SK-N-SH treated with all-trans-retinoic acid at 6 μM for 48 hours (cell line): ENCODE results near the gene GBE1.
A peak's percentile ranks its signal among the peaks of the same experiment; 100 is the strongest.

Source experiments
- ATAC-seq: fragments of 200-7000 bp; cut with Tn5 transposase; 3 replicates; pipeline ENCODE4 v1.9.1; 2020; ENCODE audit warnings: mild to moderate bottlenecking, moderate library complexity
- ARNTL ChIP-seq: fragments of 450-650 bp; formaldehyde crosslinking; IDR thresholded peaks from 2 replicates; pipeline ENCODE4 v1.5.0; 2020; ENCODE audit warnings: low read depth, mild to moderate bottlenecking, moderate library complexity, borderline replicate concordance
- CREB5 ChIP-seq: fragments of 250-450 bp; sonication (Bioruptor Pico); IDR thresholded peaks from 2 replicates; pipeline ENCODE4 v1.5.1; 2020; ENCODE audit warnings: low read depth, mild to moderate bottlenecking, moderate library complexity
- CSDC2 ChIP-seq: fragments of 250-450 bp; sonication (Bioruptor Pico); IDR thresholded peaks from 2 replicates; pipeline ENCODE4 v1.5.0; 2020; ENCODE audit warnings: mild to moderate bottlenecking, moderate library complexity
- CSRNP3 ChIP-seq: fragments of 250-450 bp; sonication (Bioruptor Pico); IDR thresholded peaks from 2 replicates; pipeline ENCODE4 v1.5.1; 2021; ENCODE audit warnings: mild to moderate bottlenecking, moderate library complexity
- ESRRG ChIP-seq: fragments of 250-450 bp; sonication (Bioruptor Pico); IDR thresholded peaks from 2 replicates; pipeline ENCODE4 v1.6.1; 2021; ENCODE audit warnings: mild to moderate bottlenecking
- GLIS3 ChIP-seq: fragments of 250-450 bp; sonication (Bioruptor Pico); IDR thresholded peaks from 2 replicates; pipeline ENCODE4 v1.5.0; 2020; ENCODE audit warnings: mild to moderate bottlenecking, moderate library complexity
- ISL1 ChIP-seq: fragments of 250-450 bp; sonication (Bioruptor Pico); IDR thresholded peaks from 2 replicates; pipeline ENCODE4 v2.1.2; 2022; ENCODE audit warnings: mild to moderate bottlenecking, moderate library complexity
- OSR1 ChIP-seq: fragments of 250-450 bp; sonication (Bioruptor Pico); IDR thresholded peaks from 2 replicates; pipeline ENCODE4 v1.8.0; 2022; ENCODE audit warnings: moderate library complexity, mild to moderate bottlenecking, inconsistent platforms
- POU6F1 ChIP-seq: fragments of 250-450 bp; sonication (Bioruptor Pico); IDR thresholded peaks from 2 replicates; pipeline ENCODE4 v1.8.0; 2021; ENCODE audit warnings: low read depth, mild to moderate bottlenecking, moderate library complexity, borderline replicate concordance
- PPARA ChIP-seq: fragments of 250-450 bp; sonication (Bioruptor Pico); IDR thresholded peaks from 2 replicates; pipeline ENCODE4 v1.5.0; 2020; ENCODE audit warnings: mild to moderate bottlenecking, borderline replicate concordance
- RARB ChIP-seq: fragments of 250-450 bp; sonication (Bioruptor Pico); IDR thresholded peaks from 2 replicates; pipeline ENCODE4 v1.8.0; 2021; ENCODE audit warnings: mild to moderate bottlenecking, moderate library complexity
- SNAI2 ChIP-seq: fragments of 250-450 bp; sonication (Bioruptor Pico); IDR thresholded peaks from 2 replicates; pipeline ENCODE4 v1.5.0; 2020; ENCODE audit warnings: mild to moderate bottlenecking, moderate library complexity
- TCF4 ChIP-seq: fragments of 250-450 bp; sonication (Bioruptor Pico); IDR thresholded peaks from 2 replicates; pipeline ENCODE4 v1.8.0; 2021; ENCODE audit warnings: mild to moderate bottlenecking, moderate library complexity, borderline replicate concordance
- TOX ChIP-seq: fragments of 250-450 bp; sonication (Bioruptor Pico); IDR thresholded peaks from 2 replicates; pipeline ENCODE4 v1.8.0; 2021; ENCODE audit warnings: mild to moderate bottlenecking, moderate library complexity, borderline replicate concordance
- TSHZ2 ChIP-seq: fragments of 250-450 bp; sonication (Bioruptor Pico); IDR thresholded peaks from 2 replicates; pipeline ENCODE4 v1.5.0; 2020; ENCODE audit warnings: mild to moderate bottlenecking, moderate library complexity
- ZFP3 ChIP-seq: fragments of 250-450 bp; sonication (Bioruptor Pico); IDR thresholded peaks from 2 replicates; pipeline ENCODE4 v1.5.0; 2020; ENCODE audit warnings: mild to moderate bottlenecking, moderate library complexity
- ZNF565 ChIP-seq: fragments of 450-650 bp; formaldehyde crosslinking; conservative IDR thresholded peaks from 2 replicates; pipeline ENCODE4 v1.5.0; 2020; ENCODE audit warnings: low read depth, mild to moderate bottlenecking, moderate library complexity
- ZNF70 ChIP-seq: fragments of 450-650 bp; formaldehyde crosslinking; IDR thresholded peaks from 2 replicates; pipeline ENCODE4 v1.5.0; 2020; ENCODE audit warnings: mild to moderate bottlenecking, moderate library complexity
- ZNF8 ChIP-seq: fragments of 450-650 bp; formaldehyde crosslinking; IDR thresholded peaks from 2 replicates; pipeline ENCODE4 v1.5.0; 2020; ENCODE audit warnings: mild to moderate bottlenecking, moderate library complexity
- TF ChIP-seq, protein P1 (sequence below): fragments of 250-450 bp; sonication (Bioruptor Pico); IDR thresholded peaks from 2 replicates; pipeline ENCODE4 v1.8.0; 2020; ENCODE audit warnings: mild to moderate bottlenecking, moderate library complexity, borderline replicate concordance

Gene GBE1

GRCh38 chr3:81760924-81761903 lies at the start of gene GBE1:
TSS of gene GBE1 (minus strand) at chr3:81761645. CDS start at chr3:81761517, 128 bp downstream.
- 0 out of 2 replicates have a peak, but pooled peaks have one; percentile 68 for TF ChIP-seq GLIS3
- TF ChIP-seq OSR1 (CRISPR knock-in tag), result no peak
- peak; percentile 56; the same call in 1 of the 2 replicates for TF ChIP-seq CSRNP3 (CRISPR knock-in tag)
- peak; percentile 40; the same call in 1 of the 2 replicates for TF ChIP-seq ARNTL
- TF ChIP-seq RARB, result no peak
- TF ChIP-seq POU6F1, result no peak
- 0 out of 2 replicates have a peak, but pooled peaks have one; percentile 37 for TF ChIP-seq TSHZ2
- TF ChIP-seq ESRRG (CRISPR knock-in tag), result no peak
- no peak for TF ChIP-seq PPARA (CRISPR knock-in tag)
- TF ChIP-seq SNAI2, result no peak
- TF ChIP-seq, protein P1, sequence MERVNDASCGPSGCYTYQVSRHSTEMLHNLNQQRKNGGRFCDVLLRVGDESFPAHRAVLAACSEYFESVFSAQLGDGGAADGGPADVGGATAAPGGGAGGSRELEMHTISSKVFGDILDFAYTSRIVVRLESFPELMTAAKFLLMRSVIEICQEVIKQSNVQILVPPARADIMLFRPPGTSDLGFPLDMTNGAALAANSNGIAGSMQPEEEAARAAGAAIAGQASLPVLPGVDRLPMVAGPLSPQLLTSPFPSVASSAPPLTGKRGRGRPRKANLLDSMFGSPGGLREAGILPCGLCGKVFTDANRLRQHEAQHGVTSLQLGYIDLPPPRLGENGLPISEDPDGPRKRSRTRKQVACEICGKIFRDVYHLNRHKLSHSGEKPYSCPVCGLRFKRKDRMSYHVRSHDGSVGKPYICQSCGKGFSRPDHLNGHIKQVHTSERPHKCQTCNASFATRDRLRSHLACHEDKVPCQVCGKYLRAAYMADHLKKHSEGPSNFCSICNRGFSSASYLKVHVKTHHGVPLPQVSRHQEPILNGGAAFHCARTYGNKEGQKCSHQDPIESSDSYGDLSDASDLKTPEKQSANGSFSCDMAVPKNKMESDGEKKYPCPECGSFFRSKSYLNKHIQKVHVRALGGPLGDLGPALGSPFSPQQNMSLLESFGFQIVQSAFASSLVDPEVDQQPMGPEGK (CRISPR knock-in tag), result 0 out of 2 replicates have a peak, but pooled peaks have one; percentile 71
- TF ChIP-seq CREB5, result no peak
- TF ChIP-seq ZNF70 (CRISPR knock-in tag), result no peak
- TF ChIP-seq ZFP3, result 0 out of 2 replicates have a peak, but pooled peaks have one; percentile 71
- TF ChIP-seq CSDC2 (CRISPR knock-in tag), result no peak
- TF ChIP-seq TCF4 (CRISPR knock-in tag), result no peak
- TF ChIP-seq ZNF565 (CRISPR knock-in tag), result no peak
- no peak for TF ChIP-seq ZNF8 (CRISPR knock-in tag)
- peak; percentile 92 for ATAC-seq

- ATAC-seq, result no peak
- TF ChIP-seq ZFP3, result no peak
- no peak for TF ChIP-seq ZNF565 (CRISPR knock-in tag)
- TF ChIP-seq GLIS3, result no peak
- no peak for TF ChIP-seq POU6F1
- no peak for TF ChIP-seq RARB
- no peak for TF ChIP-seq ESRRG (CRISPR knock-in tag)
- TF ChIP-seq TCF4 (CRISPR knock-in tag), result no peak
- no peak for TF ChIP-seq ZNF8 (CRISPR knock-in tag)
- no peak for TF ChIP-seq ARNTL
- TF ChIP-seq ISL1 (CRISPR knock-in tag), result no peak
- TF ChIP-seq TOX, result no peak
- no peak for TF ChIP-seq CSRNP3 (CRISPR knock-in tag)
- TF ChIP-seq TSHZ2, result no peak
- no peak for TF ChIP-seq OSR1 (CRISPR knock-in tag)
- TF ChIP-seq ZNF70 (CRISPR knock-in tag), result no peak
- no peak for TF ChIP-seq SNAI2
Observed at GRCh38 chr3:81808900-81809299, 47.5 kb upstream of the GBE1 start.
